IMR-90 (cell line): ENCODE results near the gene PRKCA. TPM values are rescaled to one million over a fixed set of nuclear protein-coding genes. Genes with fewer than 3 reads are reported as not detected.

ENCODE experiments used
- ATAC-seq: fragments of 200-7000 bp; cut with Tn5 transposase; 2 replicates; pipeline ENCODE4 v1.9.1; 2020; ENCODE audit warnings: low read depth, mild to moderate bottlenecking, moderate library complexity
- BruUV-seq: library from RNA; stranded (reverse); fragments of 400-500 nt; replicated peaks from 2 replicates; lab custom pipeline; 2021; lab: Mats Ljungman, UMichigan
- CTCF ChIA-PET: fragments of 300-600 bp; formaldehyde crosslinking; extraction: SDS; loops from one replicate; lab custom pipeline; 2021; ENCODE audit warnings: antibody characterized with exemption; lab: Yijun Ruan, JAX
- POLR2A ChIA-PET: fragments of 300-600 bp; sonication (Branson Sonifier 250); formaldehyde crosslinking; loops from one replicate; lab custom pipeline; 2022; ENCODE audit warnings: antibody characterized with exemption; ENCODE audit not compliant: unreplicated experiment; lab: Charles Lee
- DNase-seq: peaks from one replicate; pipeline ENCODE4 v3.0.0; 2013
- H2AFZ ChIP-seq: replicated peaks from 2 replicates; pipeline ENCODE3; 2013; ENCODE audit warnings: low read length, mild to moderate bottlenecking; ENCODE audit not compliant: poor library complexity
- H2AK5ac ChIP-seq: 2 replicates; pipeline ENCODE4 v1.6.1; 2013; ENCODE audit warnings: low read depth, low read length, inconsistent platforms
- H2AK9ac ChIP-seq: replicated peaks from 2 replicates; pipeline ENCODE3; 2013; ENCODE audit warnings: mild to moderate bottlenecking, low read depth, low read length, moderate library complexity; ENCODE audit not compliant: poor library complexity
- H2BK120ac ChIP-seq: 2 replicates; pipeline ENCODE4 v1.6.1; 2013; ENCODE audit warnings: low read depth, low read length, inconsistent platforms
- H2BK15ac ChIP-seq: 3 replicates; pipeline ENCODE4 v1.6.1; 2013; ENCODE audit warnings: low read depth, low read length, inconsistent platforms
- H2BK20ac ChIP-seq: 2 replicates; pipeline ENCODE4 v1.6.1; 2013; ENCODE audit warnings: low read depth, mild to moderate bottlenecking, inconsistent platforms, low read length, moderate library complexity
- H2BK5ac ChIP-seq: 2 replicates; pipeline ENCODE4 v1.6.1; 2013; ENCODE audit warnings: mild to moderate bottlenecking, low read depth, low read length, inconsistent platforms; ENCODE audit not compliant: poor library complexity, severe bottlenecking
- H3K14ac ChIP-seq: replicated peaks from 2 replicates; pipeline ENCODE4 v1.6.1; 2013; ENCODE audit warnings: low read depth, low read length, inconsistent platforms
- H3K18ac ChIP-seq: 2 replicates; pipeline ENCODE4 v1.6.1; 2013; ENCODE audit warnings: low read depth, low read length, control low read depth
- H3K23ac ChIP-seq: 2 replicates; pipeline ENCODE4 v1.6.1; 2013; ENCODE audit warnings: low read depth, low read length, inconsistent platforms
- H3K27ac ChIP-seq: 2 replicates; pipeline ENCODE4 v1.5.1; 2013; ENCODE audit warnings: mild to moderate bottlenecking, control low read depth, low read length; ENCODE audit not compliant: insufficient read depth
- H3K27me3 ChIP-seq: 2 replicates; pipeline ENCODE4 v1.6.1; 2013; ENCODE audit warnings: low read length; ENCODE audit not compliant: control insufficient read depth, insufficient read depth
- H3K36me3 ChIP-seq: 2 replicates; pipeline ENCODE4 v1.6.1; 2013; ENCODE audit warnings: low read length, mixed read lengths; ENCODE audit not compliant: control insufficient read depth, insufficient read depth
- H3K4ac ChIP-seq: 2 replicates; pipeline ENCODE4 v1.6.1; 2013; ENCODE audit warnings: low read depth, low read length, inconsistent platforms
- H3K4me1 ChIP-seq: 2 replicates; pipeline ENCODE4 v1.6.1; 2013; ENCODE audit warnings: low read length, mixed read lengths; ENCODE audit not compliant: control insufficient read depth, insufficient read depth
- H3K4me2 ChIP-seq: 2 replicates; pipeline ENCODE4 v1.6.1; 2013; ENCODE audit warnings: low read depth, mild to moderate bottlenecking, control low read depth, low read length, moderate library complexity
- H3K4me3 ChIP-seq: 2 replicates; pipeline ENCODE4 v1.5.1; 2013; ENCODE audit warnings: low read depth, mild to moderate bottlenecking, control low read depth, low read length, moderate library complexity; ENCODE audit not compliant: insufficient read depth
- H3K56ac ChIP-seq: 2 replicates; pipeline ENCODE4 v1.6.1; 2013; ENCODE audit warnings: low read length, inconsistent platforms; ENCODE audit not compliant: insufficient read depth; ENCODE audit errors: extremely low read depth
- H3K79me1 ChIP-seq, 2 experiments: 2 replicates each; pipeline ENCODE4 v1.6.1; 2013; ENCODE audit warnings: low read length in 2 of 2, inconsistent platforms in 1 of 2, low read depth in 1 of 2
- H3K9ac ChIP-seq: 2 replicates; pipeline ENCODE4 v1.6.1; 2013; ENCODE audit warnings: low read depth, low read length, control low read depth
- H3K9me1 ChIP-seq: 2 replicates; pipeline ENCODE4 v1.6.1; 2013; ENCODE audit warnings: low read length, inconsistent platforms; ENCODE audit not compliant: insufficient read depth
- H3K9me3 ChIP-seq: 2 replicates; pipeline ENCODE4 v1.6.1; 2013; ENCODE audit warnings: low read length; ENCODE audit not compliant: control insufficient read depth, insufficient read depth
- H4K20me1 ChIP-seq: 2 replicates; pipeline ENCODE4 v1.6.1; 2013; ENCODE audit warnings: low read length, inconsistent platforms; ENCODE audit not compliant: insufficient read depth
- H4K5ac ChIP-seq: 2 replicates; pipeline ENCODE4 v1.6.1; 2013; ENCODE audit warnings: mild to moderate bottlenecking, low read depth, low read length, control low read depth
- H4K8ac ChIP-seq, 2 experiments: 2 replicates each; pipeline ENCODE4 v1.6.1; 2013; ENCODE audit warnings: low read depth in 2 of 2, low read length in 2 of 2, control low read depth in 1 of 2, inconsistent platforms in 1 of 2
- H4K91ac ChIP-seq: 2 replicates; pipeline ENCODE4 v1.6.1; 2013; ENCODE audit warnings: low read depth, low read length, inconsistent platforms; ENCODE audit not compliant: insufficient read depth
- BHLHE40 ChIP-seq: fragments of 150-350 bp; IDR thresholded peaks from 2 replicates; pipeline ENCODE4 v1.6.1; 2016; ENCODE audit warnings: mild to moderate bottlenecking, low read depth, low read length
- CEBPB ChIP-seq: IDR thresholded peaks from 2 replicates; pipeline ENCODE4 v1.6.1; 2012; ENCODE audit warnings: low read depth, low read length, improper control_type of control experiment
- CHD1 ChIP-seq: IDR thresholded peaks from 2 replicates; pipeline ENCODE4 v1.6.1; 2012; ENCODE audit warnings: low read depth, low read length, improper control_type of control experiment
- FOS ChIP-seq: fragments of 150-350 bp; IDR thresholded peaks from 2 replicates; pipeline ENCODE4 v1.6.1; 2016; ENCODE audit warnings: low read depth, low read length
- MAZ ChIP-seq: IDR thresholded peaks from 2 replicates; pipeline ENCODE4 v1.6.1; 2012; ENCODE audit warnings: low read depth, mild to moderate bottlenecking, low read length, improper control_type of control experiment, moderate library complexity, borderline replicate concordance
- MXI1 ChIP-seq: IDR thresholded peaks from 2 replicates; pipeline ENCODE4 v1.6.1; 2012; ENCODE audit warnings: low read depth, mild to moderate bottlenecking, low read length, moderate library complexity, borderline replicate concordance
- POLR2A ChIP-seq: IDR thresholded peaks from 2 replicates; pipeline ENCODE4 v1.6.1; 2012; ENCODE audit warnings: mild to moderate bottlenecking, low read depth, low read length
- RAD21 ChIP-seq: IDR thresholded peaks from 2 replicates; pipeline ENCODE4 v1.6.1; 2012; ENCODE audit warnings: low read length, improper control_type of control experiment
- RFX5 ChIP-seq: IDR thresholded peaks from 2 replicates; pipeline ENCODE4 v1.8.0; 2012; ENCODE audit warnings: low read depth, mild to moderate bottlenecking, low read length, moderate library complexity
- SMC3 ChIP-seq: fragments of 150-350 bp; IDR thresholded peaks from 2 replicates; pipeline ENCODE4 v1.6.1; 2016; ENCODE audit warnings: low read depth, mild to moderate bottlenecking, antibody characterized with exemption, low read length, moderate library complexity
- USF2 ChIP-seq: fragments of 150-350 bp; IDR thresholded peaks from 2 replicates; pipeline ENCODE4 v1.6.1; 2017; ENCODE audit warnings: mild to moderate bottlenecking, antibody characterized with exemption, low read length, low read depth
- WGBS, 2 experiments: methylation state at CpG; one replicate each; pipeline versions ENCODE4 v1.1.5 to v1.1.7; 2013; ENCODE audit warnings: missing lambda C conversion rate in 2 of 2; ENCODE audit not compliant: insufficient read length in 1 of 2; ENCODE audit errors: extremely low coverage in 2 of 2; 5-methylcytosine and 5-hydroxymethylcytosine counted together
- dilution Hi-C: fragments of 300-500 bp; cut with HindIII; formaldehyde crosslinking; loops from one replicate; pipeline ENCODE4 v1.14.3; 2018; ENCODE audit warnings: low sequenced_read_pairs; ENCODE audit not compliant: unreplicated experiment
- in situ Hi-C: fragments of 300-500 bp; cut with MboI; formaldehyde crosslinking; loops from 3 replicates; pipeline ENCODE4 v1.14.3; 2019; ENCODE audit warnings: low sequenced_read_pairs, inconsistent platforms, mixed read lengths
- intact Hi-C: fragments of 100-400 bp; cut with micrococcal nuclease; formaldehyde crosslinking; loops from 2 replicates; pipeline ENCODE4 v1.10.0; 2022
- polyA plus RNA-seq, 3 experiments: library from polyadenylated mRNA; depleted of rRNA; stranded (reverse); fragments of >200 nt; gene quantifications; 2 replicates each; pipeline ENCODE4 v1.2.3, GENCODE V29; 2012; ENCODE audit warnings: low replicate concordance in 1 of 3
- total RNA-seq: library from RNA; depleted of rRNA; stranded (reverse); fragments of >200 nt; gene quantifications from 2 replicates; pipeline ENCODE4 v1.2.3, GENCODE V29; 2012
- TF ChIP-seq, protein P1 (sequence below): fragments of 150-350 bp; IDR thresholded peaks from 2 replicates; pipeline ENCODE4 v1.6.1; 2016; ENCODE audit warnings: low read depth, mild to moderate bottlenecking, low read length, moderate library complexity, borderline replicate concordance

PRKCA gene
- total and polyA plus RNA-seq, 2 of the 4 experiments (the other 2 are of a cell fraction), result 31.0 to 46.0 TPM

DNA sequence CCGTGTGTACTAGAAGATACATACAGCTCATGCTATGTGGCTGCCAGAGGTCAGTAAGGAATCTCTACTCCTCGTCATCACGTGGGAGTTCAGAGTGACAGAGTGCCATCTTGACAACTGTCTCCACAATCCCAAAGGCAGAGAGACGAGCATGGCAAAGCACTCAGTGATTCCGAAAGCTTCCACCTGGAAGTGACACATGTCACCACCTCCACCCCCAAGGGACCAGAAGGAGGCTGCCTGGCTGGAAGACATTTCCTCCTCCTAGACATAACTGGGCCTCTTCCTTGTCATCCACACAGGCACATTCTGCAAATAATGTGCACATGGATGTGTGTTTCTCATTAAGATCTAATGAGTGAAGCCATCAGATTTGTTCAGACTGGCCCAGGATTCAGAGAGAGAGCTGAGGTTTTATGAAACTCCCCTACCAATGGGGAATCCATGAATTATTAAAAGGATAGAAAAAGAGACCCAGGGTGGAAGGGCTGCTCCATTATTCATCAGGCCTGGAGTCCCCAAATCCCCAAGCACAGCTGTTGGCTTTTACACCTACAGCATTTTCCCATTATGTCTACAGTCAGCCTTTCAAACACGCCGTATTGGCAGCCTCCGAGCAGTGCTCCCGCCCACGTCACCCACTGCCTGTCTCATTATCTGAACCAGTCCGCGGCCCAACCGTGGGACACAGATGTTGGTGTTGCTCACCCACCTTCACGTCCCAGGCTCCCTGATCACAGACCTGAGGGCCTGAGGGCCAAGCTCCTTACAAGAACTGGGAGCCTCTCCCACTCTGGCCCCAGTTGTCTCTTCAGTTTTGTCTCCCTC is 529.2 kb downstream of the PRKCA start:
- in situ Hi-C loops (no loop called here), dilution Hi-C loops (no loop called here), intact Hi-C loops (no loop called here)
- H2AFZ ChIP-seq, result no peak overlapping the region
- BruUV-seq, result no TSS peak
- ATAC-seq, result no peak
- no peaks in the 10 kb centered on the region for H3K9me1 ChIP-seq
- no peak overlapping the region for H2BK120ac ChIP-seq
- ChIA-PET CTCF (no interaction called here), POLR2A (no interaction called here)
- H4K20me1 ChIP-seq, result no peaks in the 10 kb centered on the region
- no peak overlapping the region for H2AK9ac ChIP-seq
- H4K8ac ChIP-seq, result no peak overlapping the region
- H3K9ac ChIP-seq, result no peak overlapping the region
- H3K27ac ChIP-seq, result no peak overlapping the region
- no peak overlapping the region for H2AK5ac ChIP-seq
- H3K4me3 ChIP-seq, result no peak overlapping the region
- H3K56ac ChIP-seq, result no peak overlapping the region
- H3K4me1 ChIP-seq, result no peaks in the 10 kb centered on the region
- no peak overlapping the region for H3K23ac ChIP-seq
- H4K5ac ChIP-seq, result no peak overlapping the region
- no peak overlapping the region for H3K14ac ChIP-seq
- no peaks in the 10 kb centered on the region for H3K79me1 ChIP-seq
- H3K4ac ChIP-seq, result no peak overlapping the region
- no peak overlapping the region for H2BK20ac ChIP-seq
- DNase-seq, result no peak
- peaks cover 36% of the 10 kb centered on the region for H3K27me3 ChIP-seq
- H4K91ac ChIP-seq, result no peak overlapping the region
- no peak overlapping the region for H2BK15ac ChIP-seq
- no peak overlapping the region for H2BK5ac ChIP-seq
- no peak overlapping the region for H3K18ac ChIP-seq
- H3K36me3 ChIP-seq, result no peaks in the 10 kb centered on the region
- TF ChIP-seq FOS (no peak), POLR2A (no peak), MAZ (no peak), SMC3 (no peak), RFX5 (no peak), USF2 (no peak), BHLHE40 (no peak), MXI1 (no peak), CHD1 (no peak), RAD21 (no peak), CEBPB (no peak)
- TF ChIP-seq, protein P1, sequence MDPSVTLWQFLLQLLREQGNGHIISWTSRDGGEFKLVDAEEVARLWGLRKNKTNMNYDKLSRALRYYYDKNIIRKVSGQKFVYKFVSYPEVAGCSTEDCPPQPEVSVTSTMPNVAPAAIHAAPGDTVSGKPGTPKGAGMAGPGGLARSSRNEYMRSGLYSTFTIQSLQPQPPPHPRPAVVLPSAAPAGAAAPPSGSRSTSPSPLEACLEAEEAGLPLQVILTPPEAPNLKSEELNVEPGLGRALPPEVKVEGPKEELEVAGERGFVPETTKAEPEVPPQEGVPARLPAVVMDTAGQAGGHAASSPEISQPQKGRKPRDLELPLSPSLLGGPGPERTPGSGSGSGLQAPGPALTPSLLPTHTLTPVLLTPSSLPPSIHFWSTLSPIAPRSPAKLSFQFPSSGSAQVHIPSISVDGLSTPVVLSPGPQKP, result no peak
- H3K4me2 ChIP-seq, result no peak overlapping the region
- 70% methylated on average over 11 of the region's 14 CpGs; no CpG with 5 or more reads in 1 of the 2 experiments for WGBS, 2 experiments
- no peaks in the 10 kb centered on the region for H3K9me3 ChIP-seq
